Heart right ventricle (tissue), 16 donors: Measurements from ENCODE around the gene TRIM32. TPM values are rescaled to one million over a fixed set of nuclear protein-coding genes. Genes with fewer than 3 reads are reported as not detected.

ENCODE experiments used
- ATAC-seq, 8 donors: fragments of 200-7000 bp; cut with Tn5 transposase; one replicate each; pipeline ENCODE4 v1.9.1; 2020; ENCODE audit warnings: mild to moderate bottlenecking in 8 of 8, moderate library complexity in 8 of 8, moderate number of reproducible peaks in 1 of 8
- DNase-seq, 2 donors: peaks; one replicate each; pipeline ENCODE4 v3.0.0-alpha.2; 2020
- H3K27ac ChIP-seq, 10 donors: fragments of 200-600 bp; sonication (generic) in 2 of 10; one replicate each; pipeline versions ENCODE4 v1.5.0 to v1.8.0; 2020 to 2022; ENCODE audit warnings: mild to moderate bottlenecking in 3 of 10
- H3K27me3 ChIP-seq, 7 donors: fragments of 200-600 bp; one replicate each; pipeline ENCODE4 v1.8.0; 2021 to 2022; ENCODE audit warnings: mild to moderate bottlenecking in 2 of 7
- H3K36me3 ChIP-seq, 9 donors: fragments of 200-600 bp; sonication (generic) in 1 of 9; one replicate each; pipeline versions ENCODE4 v1.5.0 to v1.8.0; 2020 to 2022; ENCODE audit warnings: mild to moderate bottlenecking in 2 of 9
- H3K4me1 ChIP-seq, 9 donors: fragments of 200-600 bp; sonication (generic) in 1 of 9; one replicate each; pipeline versions ENCODE4 v1.5.0 to v1.8.0; 2020 to 2022; ENCODE audit warnings: mild to moderate bottlenecking in 4 of 9
- H3K4me3 ChIP-seq, 10 donors: fragments of 200-600 bp; sonication (generic) in 2 of 10; one replicate each; pipeline versions ENCODE4 v1.5.0 to v1.8.0; 2020 to 2022; ENCODE audit warnings: mild to moderate bottlenecking in 7 of 10, moderate library complexity in 2 of 10
- H3K9me3 ChIP-seq, 11 donors: fragments of 200-600 bp in 10 of 11; sonication (generic) in 2 of 11; one replicate each; pipeline versions ENCODE4 v1.5.0 to v1.8.0; 2013 to 2022; ENCODE audit warnings: mild to moderate bottlenecking in 2 of 11, control low read depth in 1 of 11, moderate library complexity in 1 of 11
- WGBS, 2 donors: extraction: QIAGEN DNeasy Blood & Tissue Kit; methylation state at CpG; one replicate each; pipeline ENCODE4 v1.1.7; 2013; ENCODE audit warnings: inconsistent platforms in 1 of 2; 5-methylcytosine and 5-hydroxymethylcytosine counted together
- intact Hi-C, 10 donors: fragments of 100-400 bp; cut with DNase I; formaldehyde crosslinking; loops; one replicate each; pipeline versions ENCODE4 v1.11.1 to v1.14.2; 2022
- polyA plus RNA-seq, 2 donors: library from polyadenylated mRNA; stranded (reverse); fragments of 200-250 nt; gene quantifications; one replicate each; pipeline ENCODE4 v1.2.3, GENCODE V29; 2013
- total RNA-seq, 10 donors: library from RNA; stranded (reverse); fragmentation: NEBNext Ultra II Directional in 3 of 10; extraction: Animal tissue kit (Norgen Biotek cat#: 25700) in 3 of 10; gene quantifications; one replicate each; pipeline versions ENCODE4 v1.2.1 to v1.2.4, GENCODE V29; 2021 to 2023
- TF ChIP-seq, protein P1 (sequence below), 9 donors: fragments of 200-600 bp; sonication (generic) in 2 of 9; IDR thresholded peaks; one replicate each; pipeline versions ENCODE4 v1.5.0 to v1.8.0; 2021 to 2022; ENCODE audit warnings: antibody characterized with exemption in 9 of 9, mild to moderate bottlenecking in 5 of 9, moderate library complexity in 1 of 9
- donor health status: Arrhythmogenic right ventricular cardiomyopathy.
- donor health status: ischemic (EF 13 %, LVEDD 7.1; RV severe dilation, severe dysfunction).
- donor health status: healthy with polysubstance abuse.
- donor health status: DM: no; HTN: yes; CAD: no.
- donor health status: DM: no; HTN: no; CAD: no.
- donor health status: ischemic (EF 25% LVEDD 6.9; RV normal size, moderate dysfunction).
- donor health status: ischemic (EF 25% LVEDD 5.7; RV mildly dilated, moderate dysfunction).
- donor health status: healthy.
- donor health status: DM: yes; HTN: yes; CAD: no.
- donor health status: Ischemic cardiomyopathy.
- donor health status: ischemic (EF 35%, LVEDD 5.7; RV mildly dilated, moderate dysfunction).
- donor health status: nonischemic (EF 11% LVEDD 7.7; RV severe dilation, severe dysfunction).
- donor health status: DM: yes; HTN: yes; CAD: no.
- donor health status: PGD.
- donor health status: ischemic (EF 29% LVEDD 5.4; RV normal size, mild dysfunction).
- donor health status: nonischemic (EF 23%, LVEDD 6.1; RV moderate dilation, normal function).

TRIM32 gene
- total and polyA plus RNA-seq, 12 donors, result 2.6 to 21.2 (median 13.4) TPM

DNA sequence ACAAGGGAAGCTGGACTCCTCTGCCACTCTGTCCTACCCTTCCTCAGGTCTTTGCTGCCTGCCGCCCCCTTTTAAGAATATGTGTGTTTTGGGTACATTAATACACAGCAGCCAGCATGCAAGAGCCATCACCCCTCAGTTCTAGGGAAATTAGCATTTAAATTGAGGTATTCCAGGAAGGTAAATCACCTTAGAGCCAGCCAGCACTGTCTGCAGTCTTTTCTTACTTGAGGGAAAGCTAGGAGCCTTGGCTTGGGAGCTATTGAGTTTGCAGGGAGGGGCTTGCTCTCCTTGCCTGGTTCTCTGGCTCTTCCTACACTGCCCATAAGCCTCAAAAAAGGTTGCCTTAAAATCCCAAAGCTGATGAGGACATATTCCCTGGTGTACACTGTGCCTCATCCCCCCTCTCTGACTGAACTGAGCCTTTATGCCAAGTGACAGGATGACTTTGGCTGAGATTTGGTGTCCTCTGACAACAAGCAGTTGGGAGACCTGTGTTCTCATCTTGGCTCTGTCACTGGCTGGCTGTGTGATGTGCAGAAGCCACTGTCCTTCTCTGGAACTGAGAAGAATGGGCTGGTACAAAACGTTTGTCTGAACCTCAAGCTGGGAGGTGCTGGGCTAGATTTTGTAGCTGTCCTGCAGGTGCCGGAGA, 54.1 kb downstream of the TRIM32 start:
- no peak overlapping the region for H3K4me3 ChIP-seq
- H3K4me1 ChIP-seq, result peaks cover 0 to 5% (median 0%) of the 10 kb centered on the region in 9 donors
- H3K27ac ChIP-seq, result no peak overlapping the region
- intact Hi-C loops, result loop anchor here in 1 of 10 donors (10.0 kb wide), 1 partner anchor 674 kb away; the partner anchor contains the start of gene ASTN2
- DNase-seq (no peak), ATAC-seq (no peak)
- H3K27me3 ChIP-seq, result peaks cover 0 to 7% (median 0%) of the 10 kb centered on the region in 7 donors
- 61 to 65% methylated on average over 3 of the region's 3 CpGs for WGBS, 2 donors
- no peaks in the 10 kb centered on the region for H3K9me3 ChIP-seq
- TF ChIP-seq, protein P1, sequence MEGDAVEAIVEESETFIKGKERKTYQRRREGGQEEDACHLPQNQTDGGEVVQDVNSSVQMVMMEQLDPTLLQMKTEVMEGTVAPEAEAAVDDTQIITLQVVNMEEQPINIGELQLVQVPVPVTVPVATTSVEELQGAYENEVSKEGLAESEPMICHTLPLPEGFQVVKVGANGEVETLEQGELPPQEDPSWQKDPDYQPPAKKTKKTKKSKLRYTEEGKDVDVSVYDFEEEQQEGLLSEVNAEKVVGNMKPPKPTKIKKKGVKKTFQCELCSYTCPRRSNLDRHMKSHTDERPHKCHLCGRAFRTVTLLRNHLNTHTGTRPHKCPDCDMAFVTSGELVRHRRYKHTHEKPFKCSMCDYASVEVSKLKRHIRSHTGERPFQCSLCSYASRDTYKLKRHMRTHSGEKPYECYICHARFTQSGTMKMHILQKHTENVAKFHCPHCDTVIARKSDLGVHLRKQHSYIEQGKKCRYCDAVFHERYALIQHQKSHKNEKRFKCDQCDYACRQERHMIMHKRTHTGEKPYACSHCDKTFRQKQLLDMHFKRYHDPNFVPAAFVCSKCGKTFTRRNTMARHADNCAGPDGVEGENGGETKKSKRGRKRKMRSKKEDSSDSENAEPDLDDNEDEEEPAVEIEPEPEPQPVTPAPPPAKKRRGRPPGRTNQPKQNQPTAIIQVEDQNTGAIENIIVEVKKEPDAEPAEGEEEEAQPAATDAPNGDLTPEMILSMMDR (IDR thresholded peaks at IDR 0.05), result no peak
- H3K36me3 ChIP-seq, result no peaks in the 10 kb centered on the region

DNA sequence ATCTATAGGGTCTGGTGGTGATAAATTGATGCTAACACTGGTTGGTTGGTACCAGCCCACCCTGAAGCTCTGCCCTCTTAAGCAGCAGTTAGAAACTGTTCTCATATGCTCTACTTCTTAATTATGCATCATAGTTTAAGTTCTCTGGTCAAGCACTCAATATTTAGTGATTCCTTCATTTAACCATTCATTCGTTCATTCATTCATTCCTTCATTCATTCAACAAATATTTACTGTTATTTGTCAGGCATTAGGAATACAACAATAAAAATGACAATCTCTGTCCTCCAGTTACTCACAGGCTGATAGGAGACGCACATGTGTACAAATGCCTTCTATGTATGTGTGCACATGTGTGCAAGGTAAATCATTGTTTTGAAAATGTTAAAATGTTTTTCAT, 54.6 kb downstream of the TRIM32 start:
- H3K27ac ChIP-seq, result no peak overlapping the region
- intact Hi-C loops, result loop anchor here in 1 of 10 donors (10.0 kb wide), 1 partner anchor 673 kb away; the partner anchor contains the start of gene ASTN2
- WGBS, 2 donors, result 65 to 80% methylated on average over 2 of the region's 2 CpGs

DNA sequence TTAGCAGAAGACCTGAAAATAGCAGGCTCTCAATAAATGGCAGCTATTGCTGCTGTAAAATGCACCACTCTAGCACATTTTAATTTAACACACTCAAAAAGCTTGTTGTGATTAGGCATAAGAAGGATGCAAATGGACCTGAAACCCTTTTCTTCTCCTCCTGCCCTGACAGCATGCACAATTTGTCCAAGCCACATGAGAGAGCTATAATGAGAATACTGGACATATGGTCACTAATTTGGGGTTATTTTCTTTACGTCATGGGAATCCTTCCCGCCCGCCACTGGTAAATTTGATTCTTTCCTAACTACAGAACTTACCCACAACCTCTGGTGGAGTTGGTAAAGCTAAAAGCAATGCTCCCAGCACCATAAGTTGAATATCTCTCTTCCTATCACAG, 62.1 kb downstream of the TRIM32 start:
- H3K27me3 ChIP-seq, result peaks cover 0 to 3% (median 0%) of the 10 kb centered on the region in 7 donors
- no peaks in the 10 kb centered on the region for H3K4me1 ChIP-seq
- H3K9me3 ChIP-seq, result no peaks in the 10 kb centered on the region
- DNase-seq (no peak), ATAC-seq (no peak)
- WGBS, 2 donors, result 90 to 94% methylated on average over 3 of the region's 3 CpGs
- TF ChIP-seq, protein P1 (IDR thresholded peaks at IDR 0.05), result no peak
- intact Hi-C loops, result loop anchor here in 1 of 10 donors (10.0 kb wide), 1 partner anchor 666 kb away; the partner anchor contains the start of gene ASTN2
- H3K36me3 ChIP-seq, result no peaks in the 10 kb centered on the region
- H3K27ac ChIP-seq, result no peak overlapping the region
- H3K4me3 ChIP-seq, result no peak overlapping the region

More for the DNA sequence above, 54.6 kb downstream of the TRIM32 start:
- ATAC-seq (no peak), DNase-seq (no peak)
- TF ChIP-seq, protein P1 (IDR thresholded peaks at IDR 0.05), result no peak
- Histone ChIP-seq H3K4me1 (peaks cover 0 to 4% (median 0%) of the 10 kb centered on the region in 9 donors), H3K36me3 (no peaks in the 10 kb centered on the region), H3K4me3 (no peak overlapping the region), H3K9me3 (no peaks in the 10 kb centered on the region), H3K27me3 (peaks cover 0 to 2% (median 0%) of the 10 kb centered on the region in 7 donors)

DNA sequence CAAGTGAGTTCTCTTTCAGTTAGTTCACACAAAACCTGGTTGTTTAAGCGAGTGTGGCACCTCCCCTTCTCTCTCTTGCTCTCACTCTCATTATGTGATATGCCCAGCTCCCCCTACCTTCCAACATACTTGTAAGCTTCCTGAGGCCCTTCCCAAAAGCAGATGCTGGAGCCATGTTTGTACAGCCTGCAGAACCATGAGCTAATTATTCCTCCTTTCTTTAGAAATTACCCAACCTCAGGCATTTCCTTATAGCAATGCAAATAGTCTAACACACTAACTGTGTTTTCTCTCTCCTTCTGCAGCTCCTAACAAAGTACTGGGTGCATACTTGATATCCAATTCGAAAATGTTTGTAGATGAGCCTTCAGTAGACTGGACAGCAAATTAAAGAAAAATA, 62.7 kb downstream of the TRIM32 start:
- Histone ChIP-seq H3K4me1 (no peaks in the 10 kb centered on the region), H3K27ac (no peak overlapping the region), H3K27me3 (peaks cover 0 to 3% (median 0%) of the 10 kb centered on the region in 7 donors), H3K36me3 (no peaks in the 10 kb centered on the region), H3K4me3 (no peak overlapping the region), H3K9me3 (no peaks in the 10 kb centered on the region)
- TF ChIP-seq, protein P1 (IDR thresholded peaks at IDR 0.05), result no peak
- WGBS, 2 donors, result 62 to 78% methylated on average over 2 of the region's 2 CpGs
- intact Hi-C loops, result loop anchor here in 1 of 10 donors (10.0 kb wide), 1 partner anchor 665 kb away; the partner anchor contains the start of gene ASTN2
- DNase-seq (no peak), ATAC-seq (no peak)
